SK-N-SH (cell line): ENCODE measurements around the gene SH3PXD2A. TPM values are rescaled to one million over a fixed set of nuclear protein-coding genes. Genes with fewer than 3 reads are reported as not detected.

ENCODE experiments used
- CTCF ChIA-PET: fragments of 300-600, 350-600 bp; formaldehyde crosslinking; extraction: SDS; loops from one replicate; lab custom pipeline; 2021; lab: Yijun Ruan, JAX
- POLR2A ChIA-PET: fragments of 350-600 bp; sonication (Branson Sonifier 250); formaldehyde crosslinking; extraction: SDS; loops from one replicate; lab custom pipeline; 2020; ENCODE audit warnings: antibody characterized with exemption, inconsistent platforms; lab: Yijun Ruan, JAX
- DNase-seq: peaks from one replicate; pipeline ENCODE4 v3.0.0; 2012
- H2AFZ ChIP-seq: fragments of 200-600 bp; sonication (generic); 2 replicates; pipeline ENCODE4 v1.8.1; 2016; ENCODE audit warnings: antibody characterized with exemption, mild to moderate bottlenecking, low read depth
- H3F3A ChIP-seq: fragments of 200-600 bp; sonication (generic); replicated peaks from 2 replicates; pipeline ENCODE3; 2016; ENCODE audit warnings: antibody characterized with exemption, mild to moderate bottlenecking; ENCODE audit not compliant: insufficient read depth
- H3K27ac ChIP-seq, 2 experiments: fragments of 200-500 bp in 1 of 2; fragments of 200-600 bp in 1 of 2; sonication (Bioruptor generic) in 1 of 2; sonication (generic), shearing (Covaris generic) in 1 of 2; 2 replicates each; pipeline versions ENCODE4 v1.5.1 to v1.6.1; 2014 to 2016; ENCODE audit warnings: low read depth in 2 of 2, inconsistent platforms in 1 of 2, low read length in 1 of 2, mild to moderate bottlenecking in 1 of 2, mixed read lengths in 1 of 2
- H3K27me3 ChIP-seq: fragments of 200-600 bp; sonication (generic), shearing (Covaris generic); 2 replicates; pipeline ENCODE4 v1.6.1; 2016; ENCODE audit warnings: mixed run types; ENCODE audit not compliant: insufficient read depth
- H3K36me3 ChIP-seq, 2 experiments: fragments of 200-500 bp in 1 of 2; fragments of 200-600 bp in 1 of 2; sonication (Bioruptor generic) in 1 of 2; sonication (generic) in 1 of 2; replicated peaks in 1 of 2; 2 replicates each; pipeline versions ENCODE3 to v1.5.1; 2014 to 2016; ENCODE audit warnings: low read length in 1 of 2, mild to moderate bottlenecking in 1 of 2; ENCODE audit not compliant: insufficient read depth in 2 of 2, control insufficient read depth in 1 of 2
- H3K4me1 ChIP-seq, 2 experiments: fragments of 200-500 bp in 1 of 2; fragments of 200-600 bp in 1 of 2; sonication (Bioruptor generic) in 1 of 2; sonication (generic), shearing (Covaris generic) in 1 of 2; 2 replicates each; pipeline versions ENCODE4 v1.5.1 to v1.6.1; 2014 to 2016; ENCODE audit warnings: low read depth in 1 of 2, low read length in 1 of 2, mixed run types in 1 of 2; ENCODE audit not compliant: insufficient read depth in 2 of 2, control insufficient read depth in 1 of 2
- H3K4me2 ChIP-seq: fragments of 200-600 bp; sonication (generic), shearing (Covaris generic); 2 replicates; pipeline ENCODE4 v1.6.1; 2017; ENCODE audit warnings: mixed run types
- H3K4me3 ChIP-seq, 2 experiments: fragments of 200-500 bp in 1 of 2; fragments of 200-600 bp in 1 of 2; sonication (Bioruptor generic) in 1 of 2; sonication (generic), shearing (Covaris generic) in 1 of 2; 2 replicates each; pipeline versions ENCODE4 v1.5.1 to v1.8.1; 2014 to 2016; ENCODE audit warnings: low read depth in 2 of 2, inconsistent platforms in 1 of 2, low read length in 1 of 2, mild to moderate bottlenecking in 1 of 2, mixed read lengths in 1 of 2, moderate library complexity in 1 of 2
- H3K79me2 ChIP-seq: fragments of 200-600 bp; sonication (generic); 2 replicates; pipeline ENCODE4 v1.8.1; 2017; ENCODE audit warnings: mild to moderate bottlenecking; ENCODE audit not compliant: insufficient read depth
- H3K9ac ChIP-seq: fragments of 200-600 bp; sonication (generic); 2 replicates; pipeline ENCODE4 v1.6.1; 2017; ENCODE audit warnings: mixed run types
- H3K9me2 ChIP-seq: fragments of 200-600 bp; sonication (generic); 2 replicates; pipeline ENCODE4 v1.6.1; 2017; ENCODE audit warnings: mixed run types
- H3K9me3 ChIP-seq: fragments of 200-600 bp; sonication (generic); 2 replicates; pipeline ENCODE4 v1.6.1; 2017; ENCODE audit warnings: mixed run types, mild to moderate bottlenecking, moderate library complexity
- H4K20me1 ChIP-seq: fragments of 200-600 bp; sonication (generic); 2 replicates; pipeline ENCODE4 v1.6.1; 2017; ENCODE audit warnings: mild to moderate bottlenecking, mixed run types; ENCODE audit not compliant: insufficient read depth
- CHD2 ChIP-seq: fragments of 150-350 bp; IDR thresholded peaks from 2 replicates; pipeline ENCODE4 v1.6.1; 2018; ENCODE audit warnings: low read length; ENCODE audit not compliant: partially characterized antibody
- EP300 ChIP-seq, 2 experiments: IDR thresholded peaks; 2 replicates each; pipeline versions ENCODE4 v1.4.0 to v1.6.1; 2012; ENCODE audit warnings: borderline replicate concordance in 1 of 2, low read depth in 1 of 2, low read length in 1 of 2
- MAX ChIP-seq: IDR thresholded peaks from 2 replicates; pipeline ENCODE4 v1.4.0; 2012; ENCODE audit warnings: low read depth
- NFIC ChIP-seq: IDR thresholded peaks from 2 replicates; pipeline ENCODE4 v1.4.0; 2012; ENCODE audit warnings: borderline replicate concordance
- NRF1 ChIP-seq: IDR thresholded peaks from 2 replicates; pipeline ENCODE4 v1.6.1; 2012; ENCODE audit warnings: low read depth, mild to moderate bottlenecking, low read length
- POLR2AphosphoS5 ChIP-seq: IDR thresholded peaks from 2 replicates; pipeline ENCODE4 v1.6.1; 2012; ENCODE audit warnings: low read depth, low read length
- RCOR1 ChIP-seq: fragments of 150-350 bp; IDR thresholded peaks from 2 replicates; pipeline ENCODE4 v1.6.1; 2017; ENCODE audit warnings: antibody characterized with exemption, low read length
- RXRA ChIP-seq: IDR thresholded peaks from 2 replicates; pipeline ENCODE4 v1.4.0; 2012; ENCODE audit warnings: low read depth, mild to moderate bottlenecking, borderline replicate concordance
- TCF12 ChIP-seq: IDR thresholded peaks from 2 replicates; pipeline ENCODE4 v1.4.0; 2012
- USF2 ChIP-seq: fragments of 150-350 bp; IDR thresholded peaks from 2 replicates; pipeline ENCODE4 v1.6.1; 2017; ENCODE audit warnings: antibody characterized with exemption, low read length, low read depth, borderline replicate concordance
- WGBS: methylation state at CpG from one replicate; pipeline ENCODE4 v1.1.6; 2017; ENCODE audit warnings: low lambda C conversion rate; 5-methylcytosine and 5-hydroxymethylcytosine counted together
- polyA plus RNA-seq, 3 experiments: library from polyadenylated mRNA; depleted of rRNA; stranded (reverse); fragments of >200 nt; gene quantifications; 2 replicates each; pipeline ENCODE4 v1.2.3, GENCODE V29; 2012

The SH3PXD2A gene
- polyA plus RNA-seq, 1 of the 3 experiments (the other 2 are of a cell fraction) = 2.5 TPM

GRCh38 chr10:103895411-103896186, 40.2 kb upstream of the SH3PXD2A start:
- no peaks in the 10 kb centered on the region for H3K9me3 ChIP-seq
- H3F3A ChIP-seq = peaks cover 10% of the 10 kb centered on the region
- ChIA-PET CTCF (interaction anchor here (2.0 kb wide), 1 partner anchor 10 kb away, joined by 10 read pairs; no protein-coding TSS in a partner anchor), POLR2A (no interaction called here)
- H4K20me1 ChIP-seq = no peaks in the 10 kb centered on the region
- 63% methylated on average over 9 of the region's 9 CpGs for WGBS
- H3K79me2 ChIP-seq = no peaks in the 10 kb centered on the region
- no peaks in the 10 kb centered on the region for H3K27me3 ChIP-seq
- H3K4me3 ChIP-seq = no peak overlapping the region
- no peak for DNase-seq
- H2AFZ ChIP-seq = no peak overlapping the region
- 0 out of 2 replicates have a peak overlapping the region, but pooled peaks have one; percentile 8 for H3K9ac ChIP-seq
- peak overlapping the region; percentile 39 to 80 for H3K27ac ChIP-seq
- peak overlapping the region; percentile 36; the same call in 1 of the 2 replicates for H3K4me2 ChIP-seq
- H3K9me2 ChIP-seq = no peaks in the 10 kb centered on the region
- peaks cover 0 to 22% of the 10 kb centered on the region in 2 experiments for H3K4me1 ChIP-seq
- H3K36me3 ChIP-seq = peaks cover 32 to 48% of the 10 kb centered on the region in 2 experiments
- TF ChIP-seq MAX (no peak), TCF12 (peak; percentile 67; the same call in 1 of the 2 replicates)

GRCh38 chr10:103894441-103894864, 39.1 kb upstream of the SH3PXD2A start:
- TF ChIP-seq CHD2 = no peak
- TF ChIP-seq NRF1 = no peak
- TF ChIP-seq RCOR1 = no peak
- no peak for TF ChIP-seq TCF12
- TF ChIP-seq USF2 = no peak
- no peak for TF ChIP-seq RXRA
- TF ChIP-seq NFIC = no peak
- TF ChIP-seq EP300 (IDR thresholded peaks at IDR 0.05; ENCODE audit: borderline replicate concordance in 1 of 2, low read depth in 1 of 2, low read length in 1 of 2) = no peak
- TF ChIP-seq POLR2AphosphoS5 = no peak
- TF ChIP-seq, all 33 proteins: peak for 0
- no peak overlapping the region for H2AFZ ChIP-seq
- no peaks in the 10 kb centered on the region for H3K27me3 ChIP-seq
- POLR2A ChIA-PET = no interaction called here
- DNase-seq = no peak
- peaks cover 28 to 42% of the 10 kb centered on the region in 2 experiments for H3K36me3 ChIP-seq
- peak overlapping the region; percentile 31 to 80; a peak in 3 of 4 replicates for H3K27ac ChIP-seq
- 0 out of 2 replicates have a peak overlapping the region, but pooled peaks have one; percentile 8 for H3K9ac ChIP-seq
- H3K4me2 ChIP-seq = peak overlapping the region; percentile 36; the same call in 1 of the 2 replicates
- H3K79me2 ChIP-seq = no peaks in the 10 kb centered on the region
- no peaks in the 10 kb centered on the region for H4K20me1 ChIP-seq
- no peak overlapping the region for H3K4me3 ChIP-seq
- H3K9me3 ChIP-seq = no peaks in the 10 kb centered on the region
- CTCF ChIA-PET = interaction anchor here (1.5 to 2.0 kb wide), 3 partner anchors 9 to 228 kb away, joined by 6 to 10 read pairs (median 8); partner anchors contain the start of gene SFR1
- WGBS = 61% methylated on average over 4 of the region's 4 CpGs
- H3K9me2 ChIP-seq = no peaks in the 10 kb centered on the region
- H3K4me1 ChIP-seq = peaks cover 0 to 22% of the 10 kb centered on the region in 2 experiments
- H3F3A ChIP-seq = peaks cover 10% of the 10 kb centered on the region
